ENCODE results near the gene CCDC78. TPM values are rescaled to one million over a fixed set of nuclear protein-coding genes. Genes with fewer than 3 reads are reported as not detected.

CCDC78 gene
- polyA plus RNA-seq, 1 experiment, result 2.4 TPM

GRCh38 chr16:766820-767640, 40.8 kb upstream of the CCDC78 start:
- POLR2A ChIA-PET, result no interaction called here
- no peak for DNase-seq (ENCODE audit: low read depth)
- H3K36me3 ChIP-seq (ENCODE audit: control insufficient read depth, insufficient read depth, low read length), result no peaks in the 10 kb centered on the region

GRCh38 chr16:766008-766819, 40.0 kb upstream of the CCDC78 start:
- no peaks in the 10 kb centered on the region for H3K36me3 ChIP-seq (ENCODE audit: control insufficient read depth, insufficient read depth, low read length)
- no peaks in the 10 kb centered on the region for H3K27me3 ChIP-seq (ENCODE audit: control insufficient read depth, insufficient read depth, low read length)
- no peak for TF ChIP-seq CTCF (IDR thresholded peaks at IDR 0.05; ENCODE audit: insufficient read depth, low read depth, low read length)
- DNase-seq (ENCODE audit: low read depth), result no peak
- no peak overlapping the region for H3K4me3 ChIP-seq (ENCODE audit: low read depth, low read length)
- POLR2A ChIA-PET, result no interaction called here
- CTCF ChIA-PET, result no interaction called here

More at GRCh38 chr16:766820-767640, 40.8 kb upstream of the CCDC78 start:
- Histone ChIP-seq H3K4me3 (ENCODE audit: low read depth, low read length) (no peak overlapping the region), H3K27me3 (ENCODE audit: control insufficient read depth, insufficient read depth, low read length) (no peaks in the 10 kb centered on the region)
- no peak for TF ChIP-seq CTCF (IDR thresholded peaks at IDR 0.05; ENCODE audit: insufficient read depth, low read depth, low read length)
- CTCF ChIA-PET, result no interaction called here

GRCh38 chr16:765488-765865, 39.2 kb upstream of the CCDC78 start:
- no peak for DNase-seq (ENCODE audit: low read depth)
- Histone ChIP-seq H3K36me3 (ENCODE audit: control insufficient read depth, insufficient read depth, low read length) (no peaks in the 10 kb centered on the region), H3K4me3 (ENCODE audit: low read depth, low read length) (no peak overlapping the region), H3K27me3 (ENCODE audit: control insufficient read depth, insufficient read depth, low read length) (no peaks in the 10 kb centered on the region)
- ChIA-PET POLR2A (no interaction called here), CTCF (no interaction called here)
- no peak for TF ChIP-seq CTCF (IDR thresholded peaks at IDR 0.05; ENCODE audit: insufficient read depth, low read depth, low read length)

GRCh38 chr16:764848-765487, 38.7 kb upstream of the CCDC78 start:
- POLR2A ChIA-PET, result no interaction called here
- CTCF ChIA-PET, result no interaction called here
- TF ChIP-seq CTCF (IDR thresholded peaks at IDR 0.05; ENCODE audit: insufficient read depth, low read depth, low read length), result no peak
- Histone ChIP-seq H3K4me3 (ENCODE audit: low read depth, low read length) (no peak overlapping the region), H3K27me3 (ENCODE audit: control insufficient read depth, insufficient read depth, low read length) (no peaks in the 10 kb centered on the region), H3K36me3 (ENCODE audit: control insufficient read depth, insufficient read depth, low read length) (no peaks in the 10 kb centered on the region)
- DNase-seq (ENCODE audit: low read depth), result no peak

- ChIA-PET CTCF (no interaction called here), POLR2A (no interaction called here)
- Histone ChIP-seq H3K4me3 (ENCODE audit: low read depth, low read length) (no peak overlapping the region), H3K36me3 (ENCODE audit: control insufficient read depth, insufficient read depth, low read length) (no peaks in the 10 kb centered on the region), H3K27me3 (ENCODE audit: control insufficient read depth, insufficient read depth, low read length) (no peaks in the 10 kb centered on the region)
- DNase-seq (ENCODE audit: low read depth), result no peak
- TF ChIP-seq CTCF (IDR thresholded peaks at IDR 0.05; ENCODE audit: insufficient read depth, low read depth, low read length), result no peak
Observed at GRCh38 chr16:764184-764750, 38.0 kb upstream of the CCDC78 start.
